Endothelial cell (in vitro differentiated cells): ENCODE measurements around the gene TUBA8. TPM values are rescaled to one million over a fixed set of nuclear protein-coding genes. Genes with fewer than 3 reads are reported as not detected.

ENCODE experiments used
- DNase-seq: peaks from one replicate; pipeline ENCODE4 v3.0.0; 2021; ENCODE audit warnings: low spot score
- H3K27ac Mint-ChIP-seq: one replicate; pipeline ENCODE4 v1.8.0; 2021; ENCODE audit warnings: mixed read lengths, inconsistent platforms; ENCODE audit not compliant: unreplicated experiment
- H3K27me3 Mint-ChIP-seq: one replicate; pipeline ENCODE4 v1.8.0; 2021; ENCODE audit warnings: mild to moderate bottlenecking, moderate library complexity, mixed read lengths, inconsistent platforms; ENCODE audit not compliant: unreplicated experiment
- H3K36me3 Mint-ChIP-seq: one replicate; pipeline ENCODE4 v1.8.0; 2021; ENCODE audit warnings: mild to moderate bottlenecking, low read depth, mixed read lengths, inconsistent platforms; ENCODE audit not compliant: unreplicated experiment
- H3K4me1 Mint-ChIP-seq: one replicate; pipeline ENCODE4 v1.8.0; 2021; ENCODE audit warnings: mild to moderate bottlenecking, mixed read lengths, inconsistent platforms; ENCODE audit not compliant: unreplicated experiment
- H3K4me3 Mint-ChIP-seq: one replicate; pipeline ENCODE4 v1.8.0; 2021; ENCODE audit warnings: mild to moderate bottlenecking, mixed read lengths, inconsistent platforms; ENCODE audit not compliant: unreplicated experiment
- H3K9me3 Mint-ChIP-seq: one replicate; pipeline ENCODE4 v1.8.0; 2021; ENCODE audit warnings: mixed read lengths, inconsistent platforms; ENCODE audit not compliant: unreplicated experiment
- CTCF ChIP-seq: fragments of 200-600 bp; sonication (generic); IDR thresholded peaks from one replicate; pipeline ENCODE4 v1.5.0; 2021; ENCODE audit warnings: antibody characterized with exemption; ENCODE audit not compliant: unreplicated experiment
- total RNA-seq: library from RNA; stranded (reverse); fragmentation: NEBNext Ultra II Directional; extraction: Animal tissue kit (Norgen Biotek cat#: 25700); gene quantifications from one replicate; pipeline ENCODE4 v1.2.1, GENCODE V29; 2021; ENCODE audit not compliant: unreplicated experiment

TUBA8 gene
- total RNA-seq, 1 donor from 2014 or later = 0.46 TPM

GRCh38 chr22:18065256-18065655, 45.4 kb upstream of the TUBA8 start:
- peaks cover 15% of the 10 kb centered on the region for H3K4me1 Mint-ChIP-seq
- DNase-seq = no peak

GRCh38 chr22:18066181-18066859, 44.3 kb upstream of the TUBA8 start:
- Mint-ChIP-seq H3K4me1 (peaks cover 23% of the 10 kb centered on the region), H3K4me3 (no peak overlapping the region), H3K27ac (no peak overlapping the region), H3K36me3 (peaks cover 4% of the 10 kb centered on the region), H3K27me3 (peaks cover 7% of the 10 kb centered on the region), H3K9me3 (no peaks in the 10 kb centered on the region)
- no peak for DNase-seq
- no peak for TF ChIP-seq CTCF

More at GRCh38 chr22:18065256-18065655, 45.4 kb upstream of the TUBA8 start:
- no peak overlapping the region for H3K27ac Mint-ChIP-seq
- H3K9me3 Mint-ChIP-seq = no peaks in the 10 kb centered on the region
- H3K4me3 Mint-ChIP-seq = no peak overlapping the region
- H3K36me3 Mint-ChIP-seq = peaks cover 4% of the 10 kb centered on the region
- no peak for TF ChIP-seq CTCF
- peaks cover 7% of the 10 kb centered on the region for H3K27me3 Mint-ChIP-seq

- peaks cover 23% of the 10 kb centered on the region for H3K4me1 Mint-ChIP-seq
- H3K36me3 Mint-ChIP-seq = peaks cover 4% of the 10 kb centered on the region
- TF ChIP-seq CTCF = no peak
- H3K27ac Mint-ChIP-seq = no peak overlapping the region
- no peak for DNase-seq
- peaks cover 7% of the 10 kb centered on the region for H3K27me3 Mint-ChIP-seq
- H3K4me3 Mint-ChIP-seq = no peak overlapping the region
- no peaks in the 10 kb centered on the region for H3K9me3 Mint-ChIP-seq
Observed at GRCh38 chr22:18067121-18067520, 43.5 kb upstream of the TUBA8 start.

- H3K27me3 Mint-ChIP-seq = peaks cover 7% of the 10 kb centered on the region
- no peaks in the 10 kb centered on the region for H3K9me3 Mint-ChIP-seq
- no peak for TF ChIP-seq CTCF
- no peak overlapping the region for H3K4me3 Mint-ChIP-seq
- no peak for DNase-seq
- peaks cover 4% of the 10 kb centered on the region for H3K36me3 Mint-ChIP-seq
- peaks cover 23% of the 10 kb centered on the region for H3K4me1 Mint-ChIP-seq
- H3K27ac Mint-ChIP-seq = no peak overlapping the region
Observed at GRCh38 chr22:18067548-18068341, 42.9 kb upstream of the TUBA8 start.

GRCh38 chr22:18068381-18068988, 42.1 kb upstream of the TUBA8 start:
- no peak overlapping the region for H3K27ac Mint-ChIP-seq

More at GRCh38 chr22:18068381-18068988, 42.1 kb upstream of the TUBA8 start:
- H3K4me1 Mint-ChIP-seq = peaks cover 23% of the 10 kb centered on the region
- peaks cover 7% of the 10 kb centered on the region for H3K27me3 Mint-ChIP-seq
- no peak for TF ChIP-seq CTCF
- H3K9me3 Mint-ChIP-seq = no peaks in the 10 kb centered on the region
- no peak for DNase-seq
- no peak overlapping the region for H3K4me3 Mint-ChIP-seq
- peaks cover 4% of the 10 kb centered on the region for H3K36me3 Mint-ChIP-seq
